OCI-LY1 (cell line): ENCODE data around the gene SLC6A4.

Experiments used
- H2AFZ ChIP-seq: fragments of 200-600 bp; sonication (generic), shearing (Covaris generic); 2 replicates; pipeline ENCODE4 v1.6.0; 2014; ENCODE audit warnings: antibody characterized with exemption, mild to moderate bottlenecking, low read length
- H3F3A ChIP-seq: fragments of 200-600 bp; sonication (generic), shearing (Covaris generic); 2 replicates; pipeline ENCODE4 v1.6.0; 2014; ENCODE audit warnings: mild to moderate bottlenecking, antibody characterized with exemption, low read length, moderate library complexity; ENCODE audit not compliant: insufficient read depth
- H3K27ac ChIP-seq: fragments of 200-600 bp; sonication (generic); 2 replicates; pipeline ENCODE4 v1.5.1; 2014; ENCODE audit warnings: low read length, mixed run types, mild to moderate bottlenecking, low read depth; ENCODE audit not compliant: poor library complexity, severe bottlenecking
- H3K27me3 ChIP-seq: fragments of 200-600 bp; sonication (generic); 2 replicates; pipeline ENCODE4 v1.6.0; 2014; ENCODE audit warnings: antibody characterized with exemption, mild to moderate bottlenecking, low read length, moderate library complexity; ENCODE audit not compliant: insufficient read depth
- H3K36me3 ChIP-seq: fragments of 200-600 bp; sonication (generic); 2 replicates; pipeline ENCODE4 v1.6.1; 2014; ENCODE audit warnings: mild to moderate bottlenecking, antibody characterized with exemption, low read length, moderate library complexity, mixed read lengths; ENCODE audit not compliant: insufficient read depth
- H3K4me1 ChIP-seq: fragments of 200-600 bp; sonication (generic); 2 replicates; pipeline ENCODE4 v1.5.1; 2014; ENCODE audit warnings: mild to moderate bottlenecking, low read length, moderate library complexity; ENCODE audit not compliant: insufficient read depth, severe bottlenecking
- H3K4me2 ChIP-seq: fragments of 200-600 bp; sonication (generic), shearing (Covaris generic); 2 replicates; pipeline ENCODE4 v1.6.1; 2014; ENCODE audit warnings: low read length
- H3K4me3 ChIP-seq: fragments of 200-600 bp; sonication (generic); 2 replicates; pipeline ENCODE4 v1.5.1; 2014; ENCODE audit warnings: low read length, low read depth, mild to moderate bottlenecking, mixed read lengths; ENCODE audit not compliant: poor library complexity, severe bottlenecking
- H3K79me2 ChIP-seq: fragments of 200-600 bp; shearing (Covaris generic); 2 replicates; pipeline ENCODE4 v1.6.1; 2016; ENCODE audit warnings: mixed run types, low read length, mixed read lengths; ENCODE audit not compliant: insufficient read depth
- H3K9ac ChIP-seq: fragments of 200-600 bp; sonication (generic), shearing (Covaris generic); 2 replicates; pipeline ENCODE4 v1.6.1; 2014; ENCODE audit warnings: mild to moderate bottlenecking, low read length, mixed read lengths
- H3K9me2 ChIP-seq: fragments of 200-600 bp; sonication (generic), shearing (Covaris generic); 2 replicates; pipeline ENCODE4 v1.6.1; 2014; ENCODE audit warnings: low read depth, mild to moderate bottlenecking, low read length, mixed read lengths
- H3K9me3 ChIP-seq: fragments of 200-600 bp; shearing (Covaris generic); 2 replicates; pipeline ENCODE4 v1.6.1; 2014; ENCODE audit warnings: low read length, mixed read lengths
- H4K20me1 ChIP-seq: fragments of 200-600 bp; sonication (generic), shearing (Covaris generic); 2 replicates; pipeline ENCODE4 v1.6.0; 2016; ENCODE audit warnings: mild to moderate bottlenecking, low read length; ENCODE audit not compliant: insufficient read depth
- EZH2 ChIP-seq: fragments of 200-600 bp; sonication (generic), shearing (Covaris generic); IDR thresholded peaks from 2 replicates; pipeline ENCODE4 v1.8.0; 2017; ENCODE audit warnings: borderline replicate concordance, mixed run types, mild to moderate bottlenecking, antibody characterized with exemption, low read length, moderate library complexity, mixed read lengths
- TF ChIP-seq, protein P1 (sequence below): fragments of 200-600 bp; sonication (generic), shearing (Covaris generic); IDR thresholded peaks from 2 replicates; pipeline ENCODE4 v1.5.1; 2017; ENCODE audit warnings: mild to moderate bottlenecking, antibody characterized with exemption, low read length, moderate library complexity, mixed read lengths

The SLC6A4 gene

DNA sequence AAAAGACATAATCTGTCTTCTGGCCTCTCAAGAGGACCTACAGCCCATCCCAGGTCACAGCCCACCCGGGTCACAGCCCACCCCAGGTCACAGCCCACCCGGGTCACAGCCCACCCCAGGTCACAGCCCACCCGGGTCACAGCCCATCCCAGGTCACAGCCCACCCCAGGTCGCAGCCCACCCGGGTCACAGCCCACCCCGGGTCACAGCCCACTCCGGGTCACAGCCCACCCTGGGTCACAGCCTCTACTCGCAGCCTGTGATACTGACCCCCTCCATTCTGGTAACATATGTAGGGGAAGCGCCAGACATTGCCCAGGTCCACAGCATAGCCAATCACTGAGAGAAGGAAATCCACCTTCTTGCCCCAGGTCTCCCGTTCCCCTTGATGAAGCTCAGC, 14.2 kb downstream of the SLC6A4 start:
- no peaks in the 10 kb centered on the region for H3F3A ChIP-seq
- no peaks in the 10 kb centered on the region for H3K36me3 ChIP-seq
- no peak for TF ChIP-seq EZH2
- TF ChIP-seq, protein P1, sequence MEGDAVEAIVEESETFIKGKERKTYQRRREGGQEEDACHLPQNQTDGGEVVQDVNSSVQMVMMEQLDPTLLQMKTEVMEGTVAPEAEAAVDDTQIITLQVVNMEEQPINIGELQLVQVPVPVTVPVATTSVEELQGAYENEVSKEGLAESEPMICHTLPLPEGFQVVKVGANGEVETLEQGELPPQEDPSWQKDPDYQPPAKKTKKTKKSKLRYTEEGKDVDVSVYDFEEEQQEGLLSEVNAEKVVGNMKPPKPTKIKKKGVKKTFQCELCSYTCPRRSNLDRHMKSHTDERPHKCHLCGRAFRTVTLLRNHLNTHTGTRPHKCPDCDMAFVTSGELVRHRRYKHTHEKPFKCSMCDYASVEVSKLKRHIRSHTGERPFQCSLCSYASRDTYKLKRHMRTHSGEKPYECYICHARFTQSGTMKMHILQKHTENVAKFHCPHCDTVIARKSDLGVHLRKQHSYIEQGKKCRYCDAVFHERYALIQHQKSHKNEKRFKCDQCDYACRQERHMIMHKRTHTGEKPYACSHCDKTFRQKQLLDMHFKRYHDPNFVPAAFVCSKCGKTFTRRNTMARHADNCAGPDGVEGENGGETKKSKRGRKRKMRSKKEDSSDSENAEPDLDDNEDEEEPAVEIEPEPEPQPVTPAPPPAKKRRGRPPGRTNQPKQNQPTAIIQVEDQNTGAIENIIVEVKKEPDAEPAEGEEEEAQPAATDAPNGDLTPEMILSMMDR = no peak
- no peaks in the 10 kb centered on the region for H3K27me3 ChIP-seq
- no peaks in the 10 kb centered on the region for H3K4me1 ChIP-seq
- no peak overlapping the region for H3K4me3 ChIP-seq
- H3K4me2 ChIP-seq = no peak overlapping the region
- H3K79me2 ChIP-seq = no peaks in the 10 kb centered on the region
- no peaks in the 10 kb centered on the region for H3K9me2 ChIP-seq
- no peak overlapping the region for H3K27ac ChIP-seq
- H2AFZ ChIP-seq = no peak overlapping the region
- no peaks in the 10 kb centered on the region for H4K20me1 ChIP-seq
- H3K9ac ChIP-seq = no peak overlapping the region
- H3K9me3 ChIP-seq = no peaks in the 10 kb centered on the region

DNA sequence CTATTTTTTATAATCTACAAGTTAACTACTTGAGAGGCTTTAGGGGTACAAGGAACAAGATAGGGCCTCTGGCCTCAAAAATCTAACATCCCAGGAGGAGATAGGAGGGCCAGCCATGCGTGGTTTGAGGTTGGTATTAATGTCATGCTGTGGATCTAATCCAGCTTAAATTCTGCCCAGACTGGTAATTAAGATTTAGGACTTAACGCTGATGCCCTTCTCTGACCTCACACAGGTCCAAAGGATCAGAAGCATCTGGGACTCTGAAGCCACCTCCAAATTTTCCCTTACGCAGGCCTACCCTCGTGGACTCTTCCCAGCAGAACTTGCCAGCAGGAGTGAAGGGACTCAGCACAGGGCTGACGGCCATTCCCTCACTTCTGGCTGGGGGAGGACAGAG, 15.1 kb downstream of the SLC6A4 start:
- Histone ChIP-seq H3K9me2 (no peaks in the 10 kb centered on the region), H3K9ac (no peak overlapping the region), H3K27ac (no peak overlapping the region), H3K27me3 (no peaks in the 10 kb centered on the region), H3F3A (no peaks in the 10 kb centered on the region), H3K36me3 (no peaks in the 10 kb centered on the region), H2AFZ (no peak overlapping the region), H3K4me1 (no peaks in the 10 kb centered on the region), H3K9me3 (no peaks in the 10 kb centered on the region), H3K79me2 (no peaks in the 10 kb centered on the region), H3K4me3 (no peak overlapping the region), H3K4me2 (no peak overlapping the region), H4K20me1 (no peaks in the 10 kb centered on the region)
- no peak for TF ChIP-seq EZH2
- TF ChIP-seq, protein P1 = no peak

DNA sequence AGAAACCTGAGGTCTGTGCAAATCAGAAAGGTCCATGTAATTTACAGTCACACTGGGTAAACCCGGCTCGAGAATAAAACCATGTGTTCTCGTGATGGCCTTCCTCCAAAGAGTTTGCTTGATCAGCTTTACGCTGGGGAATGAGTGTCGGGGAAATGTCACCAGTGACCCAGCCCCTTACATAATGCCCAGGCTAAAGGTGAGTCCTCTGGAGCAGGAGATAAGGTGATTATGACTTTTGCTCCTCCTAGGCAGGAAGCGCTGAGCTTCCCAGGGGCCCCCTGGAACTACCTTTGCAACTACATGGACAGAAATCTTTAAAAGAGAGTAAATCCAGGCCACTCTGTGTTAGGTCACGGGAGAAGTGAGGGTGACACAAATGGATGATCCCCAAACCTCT, 15.7 kb downstream of the SLC6A4 start:
- no peaks in the 10 kb centered on the region for H3K27me3 ChIP-seq
- H3K4me2 ChIP-seq = no peak overlapping the region

More for the DNA sequence above, 15.7 kb downstream of the SLC6A4 start:
- no peak overlapping the region for H3K27ac ChIP-seq
- no peaks in the 10 kb centered on the region for H3K36me3 ChIP-seq
- H3K4me3 ChIP-seq = no peak overlapping the region
- H3K9ac ChIP-seq = no peak overlapping the region
- no peak for TF ChIP-seq EZH2
- TF ChIP-seq, protein P1 = no peak
- no peaks in the 10 kb centered on the region for H3K9me2 ChIP-seq
- no peaks in the 10 kb centered on the region for H3K9me3 ChIP-seq
- H4K20me1 ChIP-seq = no peaks in the 10 kb centered on the region
- no peaks in the 10 kb centered on the region for H3F3A ChIP-seq
- no peaks in the 10 kb centered on the region for H3K79me2 ChIP-seq
- no peaks in the 10 kb centered on the region for H3K4me1 ChIP-seq
- H2AFZ ChIP-seq = no peak overlapping the region
